VCaP (cell line): ENCODE measurements around the gene NPPC.

Experiments used
- H3K27ac ChIP-seq: fragments of 450-650 bp; 2 replicates; pipeline ENCODE4 v1.5.1; 2017
- TF ChIP-seq, protein P1 (sequence below): fragments of 450-650 bp; conservative IDR thresholded peaks from 2 replicates; pipeline ENCODE4 v1.5.1; 2017; ENCODE audit warnings: mild to moderate bottlenecking, moderate library complexity

NPPC gene

DNA sequence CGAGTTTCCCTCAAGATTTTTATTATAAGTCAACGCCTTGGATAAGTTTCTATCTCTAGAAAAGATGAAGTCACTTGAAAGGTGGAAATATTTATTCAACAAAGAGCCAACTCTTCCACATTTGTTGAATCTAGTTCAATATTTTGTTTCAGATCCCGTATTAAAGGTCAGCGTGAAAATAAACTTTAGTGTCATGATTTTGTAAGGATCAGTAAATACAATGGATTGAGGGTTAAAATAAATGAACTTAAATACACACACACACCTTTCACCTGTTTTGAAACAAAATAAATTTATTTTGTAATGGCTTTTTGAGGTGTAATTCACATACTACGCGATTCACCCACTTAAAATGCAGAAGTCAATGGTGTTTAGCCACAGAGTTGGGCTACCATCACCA lies 16.0 kb upstream of the NPPC start:
- no peak overlapping the region for H3K27ac ChIP-seq
- TF ChIP-seq, protein P1, sequence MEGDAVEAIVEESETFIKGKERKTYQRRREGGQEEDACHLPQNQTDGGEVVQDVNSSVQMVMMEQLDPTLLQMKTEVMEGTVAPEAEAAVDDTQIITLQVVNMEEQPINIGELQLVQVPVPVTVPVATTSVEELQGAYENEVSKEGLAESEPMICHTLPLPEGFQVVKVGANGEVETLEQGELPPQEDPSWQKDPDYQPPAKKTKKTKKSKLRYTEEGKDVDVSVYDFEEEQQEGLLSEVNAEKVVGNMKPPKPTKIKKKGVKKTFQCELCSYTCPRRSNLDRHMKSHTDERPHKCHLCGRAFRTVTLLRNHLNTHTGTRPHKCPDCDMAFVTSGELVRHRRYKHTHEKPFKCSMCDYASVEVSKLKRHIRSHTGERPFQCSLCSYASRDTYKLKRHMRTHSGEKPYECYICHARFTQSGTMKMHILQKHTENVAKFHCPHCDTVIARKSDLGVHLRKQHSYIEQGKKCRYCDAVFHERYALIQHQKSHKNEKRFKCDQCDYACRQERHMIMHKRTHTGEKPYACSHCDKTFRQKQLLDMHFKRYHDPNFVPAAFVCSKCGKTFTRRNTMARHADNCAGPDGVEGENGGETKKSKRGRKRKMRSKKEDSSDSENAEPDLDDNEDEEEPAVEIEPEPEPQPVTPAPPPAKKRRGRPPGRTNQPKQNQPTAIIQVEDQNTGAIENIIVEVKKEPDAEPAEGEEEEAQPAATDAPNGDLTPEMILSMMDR: no peak

DNA sequence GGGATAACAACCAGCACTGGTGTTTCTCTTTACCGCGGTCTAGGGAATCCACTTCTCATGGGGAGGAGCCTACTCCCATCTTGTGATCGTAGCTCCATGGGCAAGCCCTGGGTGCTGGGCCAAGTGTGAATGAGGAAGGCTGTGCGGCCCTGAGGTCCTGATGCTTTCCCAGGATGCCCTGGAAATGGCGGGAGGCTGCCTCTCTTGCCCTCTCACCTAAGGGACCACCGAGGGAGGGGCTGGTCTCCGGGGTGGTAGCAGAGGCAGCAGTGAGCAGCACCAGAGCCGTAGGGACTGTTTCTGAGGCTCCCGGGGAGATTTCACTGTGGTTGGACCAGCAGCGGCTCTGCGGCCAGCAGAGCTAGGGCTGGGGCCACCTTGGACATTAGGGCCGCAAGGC lies 15.5 kb upstream of the NPPC start:
- TF ChIP-seq, protein P1: no peak
- no peak overlapping the region for H3K27ac ChIP-seq

DNA sequence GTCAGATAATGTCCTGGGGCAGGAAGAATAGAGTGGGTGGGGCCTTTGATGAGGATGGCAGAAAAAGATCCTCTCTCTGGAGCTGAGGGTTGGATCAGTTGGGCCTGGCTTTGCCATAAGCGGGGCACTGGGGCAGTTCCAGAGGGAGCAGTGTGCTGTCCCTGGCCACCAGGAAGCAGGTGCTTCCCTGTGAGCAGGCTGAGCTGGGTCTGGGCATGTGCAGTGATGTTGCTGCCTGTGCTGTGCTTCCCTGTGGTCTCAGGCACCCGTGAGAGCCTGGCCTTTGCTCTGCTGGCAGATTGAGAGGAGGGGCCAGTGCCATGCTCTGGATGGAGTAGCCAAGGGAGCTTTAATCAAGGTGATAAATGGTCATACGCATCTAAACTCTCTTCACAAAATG lies 14.6 kb upstream of the NPPC start:
- H3K27ac ChIP-seq: no peak overlapping the region
- TF ChIP-seq, protein P1: no peak

DNA sequence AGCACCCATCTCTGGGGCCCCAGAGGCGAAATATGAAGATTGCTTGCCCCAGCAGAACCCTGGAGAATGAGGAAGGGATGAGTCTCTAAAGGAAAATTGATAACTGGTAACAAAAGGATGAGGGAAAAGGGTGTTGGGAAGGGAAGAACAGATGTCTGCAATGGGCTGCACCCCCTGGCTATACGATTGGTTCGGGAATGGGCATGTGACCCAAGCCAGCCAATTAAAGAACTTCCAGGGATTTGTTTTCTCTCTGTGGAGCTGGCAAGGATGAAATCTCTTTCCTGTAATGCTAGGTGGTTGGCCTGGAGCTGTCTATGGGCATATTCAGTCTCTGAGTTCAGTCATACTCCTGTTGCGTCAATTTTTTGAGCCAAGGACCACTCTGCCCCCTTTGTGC lies 12.8 kb upstream of the NPPC start:
- TF ChIP-seq, protein P1: no peak
- no peak overlapping the region for H3K27ac ChIP-seq

DNA sequence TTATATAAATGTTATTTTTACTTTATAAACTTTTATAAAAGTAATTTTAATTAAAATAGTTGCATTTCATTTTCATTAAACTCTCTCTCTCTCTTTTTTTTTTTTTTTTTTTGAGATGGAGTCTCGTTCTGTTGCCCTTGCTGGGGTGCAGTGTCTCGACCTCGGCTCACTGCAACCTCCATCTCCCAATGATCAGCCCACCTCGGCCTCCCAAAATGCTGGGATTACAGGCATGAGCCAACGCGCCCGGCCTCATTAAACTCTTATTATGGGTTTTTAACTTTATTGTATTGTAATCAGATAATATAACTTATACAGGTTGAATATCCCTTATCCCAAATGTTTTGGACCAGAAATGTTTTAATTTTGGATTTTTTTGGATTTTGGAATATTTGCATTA lies 10.9 kb upstream of the NPPC start:
- TF ChIP-seq, protein P1: no peak
- no peak overlapping the region for H3K27ac ChIP-seq

DNA sequence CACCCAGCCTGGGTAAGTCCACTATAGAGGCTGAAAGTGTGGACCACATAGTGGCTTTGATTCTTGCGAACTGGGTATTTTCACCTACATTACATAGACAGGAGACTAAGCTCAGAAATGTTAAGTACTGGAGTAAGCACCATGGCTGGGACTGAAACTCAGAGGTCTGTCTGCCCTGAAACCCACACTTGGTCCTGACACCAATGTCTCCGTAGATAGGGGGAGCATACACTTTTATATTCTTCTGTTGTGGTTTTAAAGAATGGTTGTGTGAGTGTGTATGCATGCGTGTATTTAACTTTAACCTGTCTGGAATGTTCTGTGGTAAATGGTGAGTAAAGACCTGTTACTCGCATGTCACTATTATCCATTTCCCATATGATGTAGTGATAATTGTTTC lies 10.3 kb upstream of the NPPC start:
- TF ChIP-seq, protein P1: no peak

DNA sequence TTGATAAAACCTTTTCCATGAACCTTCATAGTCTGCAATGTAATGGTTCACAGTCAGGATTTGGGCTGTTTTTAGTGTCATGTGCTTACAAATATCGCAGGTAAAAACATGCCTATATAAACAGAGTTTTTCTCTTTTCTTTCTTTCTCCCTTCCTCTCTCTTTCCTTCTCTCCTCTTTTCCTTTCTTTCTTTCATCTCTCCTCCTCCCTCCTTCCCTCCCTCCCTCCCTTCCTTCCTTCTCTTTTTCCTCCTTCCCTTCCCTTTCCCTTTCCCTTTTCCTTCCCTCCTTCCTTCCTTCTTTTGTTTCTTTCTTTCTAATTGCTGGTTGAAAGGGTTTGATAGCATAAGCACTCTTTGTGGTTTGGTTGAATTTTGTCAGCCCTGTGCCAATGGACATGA lies 9.6 kb upstream of the NPPC start:
- TF ChIP-seq, protein P1: no peak
- no peak overlapping the region for H3K27ac ChIP-seq

More for the DNA sequence above, 10.3 kb upstream of the NPPC start:
- no peak overlapping the region for H3K27ac ChIP-seq

DNA sequence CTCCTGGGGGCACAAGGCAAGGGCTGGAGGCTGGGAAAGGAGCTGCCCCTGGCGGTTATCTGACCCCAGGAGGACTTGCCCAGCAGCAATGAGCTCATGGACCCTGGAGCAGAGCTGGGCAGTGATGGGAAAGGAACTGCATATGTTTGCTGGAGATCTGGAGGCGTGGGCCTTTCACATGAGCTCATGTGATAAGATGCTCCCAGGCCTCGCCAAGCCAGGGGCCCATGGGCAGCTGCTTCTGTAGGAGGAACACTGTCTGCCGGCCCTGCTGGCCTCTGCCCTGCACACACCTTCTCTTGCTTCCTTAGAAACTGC lies 9.0 kb upstream of the NPPC start:
- TF ChIP-seq, protein P1: no peak
- no peak overlapping the region for H3K27ac ChIP-seq
